ENCODE data around the gene UST. TPM values are rescaled to one million over a fixed set of nuclear protein-coding genes. Genes with fewer than 3 reads are reported as not detected.

The UST gene
- total RNA-seq, 1 experiment from 2014 or later: 6.1 TPM

DNA sequence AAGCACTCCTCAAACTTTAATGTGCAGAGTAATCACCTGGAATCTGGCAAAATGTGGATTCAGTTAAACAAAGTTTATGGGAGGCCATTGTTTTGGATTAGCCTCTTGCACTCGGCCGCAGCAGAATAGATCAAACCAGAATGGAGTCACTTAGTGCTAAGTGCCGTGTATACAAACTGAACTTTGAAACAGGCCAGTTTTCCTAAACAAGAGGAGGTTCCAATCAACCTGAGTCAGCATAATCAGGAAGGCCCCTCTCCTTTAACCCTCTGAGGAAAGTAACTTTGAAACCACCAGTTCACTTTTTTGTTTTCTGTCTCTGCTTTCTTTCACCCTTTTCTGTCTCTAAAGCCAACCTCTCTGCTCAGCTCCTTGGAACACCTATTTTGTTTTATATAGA is 92.2 kb downstream of the UST start:
- TF ChIP-seq MAX (IDR thresholded peaks at IDR 0.05) (no peak), TCF7L2 (IDR thresholded peaks at IDR 0.05; ENCODE audit: borderline replicate concordance, extremely low read depth, insufficient read depth, insufficient read length) (no peak), EGR1 (IDR thresholded peaks at IDR 0.05; ENCODE audit: low read depth) (no peak), SRF (IDR thresholded peaks at IDR 0.05; ENCODE audit: low read depth) (no peak), RAD21 (IDR thresholded peaks at IDR 0.05; ENCODE audit: low read depth) (no peak), YY1 (IDR thresholded peaks at IDR 0.05; ENCODE audit: extremely low read depth, insufficient replicate concordance, low read depth, low read length) (no peak), ZFX (IDR thresholded peaks at IDR 0.05) (no peak), SP1 (IDR thresholded peaks at IDR 0.05; ENCODE audit: low read depth) (no peak)
- TF ChIP-seq, protein P1, sequence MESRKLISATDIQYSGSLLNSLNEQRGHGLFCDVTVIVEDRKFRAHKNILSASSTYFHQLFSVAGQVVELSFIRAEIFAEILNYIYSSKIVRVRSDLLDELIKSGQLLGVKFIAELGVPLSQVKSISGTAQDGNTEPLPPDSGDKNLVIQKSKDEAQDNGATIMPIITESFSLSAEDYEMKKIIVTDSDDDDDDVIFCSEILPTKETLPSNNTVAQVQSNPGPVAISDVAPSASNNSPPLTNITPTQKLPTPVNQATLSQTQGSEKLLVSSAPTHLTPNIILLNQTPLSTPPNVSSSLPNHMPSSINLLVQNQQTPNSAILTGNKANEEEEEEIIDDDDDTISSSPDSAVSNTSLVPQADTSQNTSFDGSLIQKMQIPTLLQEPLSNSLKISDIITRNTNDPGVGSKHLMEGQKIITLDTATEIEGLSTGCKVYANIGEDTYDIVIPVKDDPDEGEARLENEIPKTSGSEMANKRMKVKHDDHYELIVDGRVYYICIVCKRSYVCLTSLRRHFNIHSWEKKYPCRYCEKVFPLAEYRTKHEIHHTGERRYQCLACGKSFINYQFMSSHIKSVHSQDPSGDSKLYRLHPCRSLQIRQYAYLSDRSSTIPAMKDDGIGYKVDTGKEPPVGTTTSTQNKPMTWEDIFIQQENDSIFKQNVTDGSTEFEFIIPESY (IDR thresholded peaks at IDR 0.05; ENCODE audit: extremely low read depth, insufficient replicate concordance, low read length): no peak
- ChIA-PET POLR2A (no interaction called here), CTCF (no interaction called here), RAD21 (ENCODE audit: low non-redundant PET in 1 of 2, low total read pairs in 2 of 2, uncharacterized antibody in 2 of 2, unreplicated experiment in 2 of 2) (no interaction called here)
- no peak overlapping the region for H3K4me2 ChIP-seq (ENCODE audit: low read length)
- no peak for DNase-seq (ENCODE audit: low read depth, low spot score)
- peaks cover 8 to 16% of the 10 kb centered on the region in 2 experiments; a peak in 2 of 4 replicates for H3K4me1 ChIP-seq (ENCODE audit: control insufficient read depth in 1 of 2, insufficient read depth in 2 of 2, low read length in 2 of 2)
- H3K9me2 ChIP-seq (ENCODE audit: insufficient read depth): no peaks in the 10 kb centered on the region
- H3K79me2 ChIP-seq (ENCODE audit: insufficient read depth, low read length): no peaks in the 10 kb centered on the region
- no peak overlapping the region for H3K27ac ChIP-seq (ENCODE audit: low read depth, low read length)
- ATAC-seq: no peak
- H4K20me1 ChIP-seq (ENCODE audit: insufficient read depth): no peaks in the 10 kb centered on the region
- intact Hi-C loops (cut with micrococcal nuclease): no loop called here
- no TSS peak for BruUV-seq (replicated peaks)
- H3K9ac ChIP-seq (ENCODE audit: low read length): no peak overlapping the region
- H2AFZ ChIP-seq (ENCODE audit: low read depth, low read length, poor library complexity, severe bottlenecking): no peak overlapping the region
- no peak overlapping the region for H3K4me3 ChIP-seq (replicated peaks in 1 of 2; ENCODE audit: low read depth in 1 of 2, low read length in 2 of 2)
- no peaks in the 10 kb centered on the region for H3K27me3 ChIP-seq (ENCODE audit: insufficient read depth, low read length)
- H3K36me3 ChIP-seq (ENCODE audit: control insufficient read depth in 1 of 2, insufficient read depth in 2 of 2, low read length in 2 of 2): no peaks in the 10 kb centered on the region
- no peaks in the 10 kb centered on the region for H3K9me3 ChIP-seq (ENCODE audit: control insufficient read depth in 1 of 2, insufficient read depth in 1 of 2, low read depth in 1 of 2, low read length in 2 of 2)
